Measurements from ENCODE around the gene SLC35F5.

SLC35F5 gene

GRCh38 chr2:113770929-113771328 is 14.5 kb upstream of the SLC35F5 start:
- no peak overlapping the region for H3K4me3 ChIP-seq (ENCODE audit: low read depth, low read length)
- H3K36me3 ChIP-seq (replicated peaks): no peaks in the 10 kb centered on the region
- no peak for TF ChIP-seq CTCF (IDR thresholded peaks at IDR 0.05; ENCODE audit: low read depth, low read length, missing control alignments)
- H3K27me3 ChIP-seq (replicated peaks): no peaks in the 10 kb centered on the region
- in situ Hi-C loops (cut with HindIII; ENCODE audit: low pct_ligation_motif_present, low sequenced_read_pairs): loop anchor here (25.0 kb wide), 1 partner anchor 191 kb away; no protein-coding TSS in a partner anchor
- no peak for DNase-seq
- no peak overlapping the region for H3K27ac ChIP-seq

DNA sequence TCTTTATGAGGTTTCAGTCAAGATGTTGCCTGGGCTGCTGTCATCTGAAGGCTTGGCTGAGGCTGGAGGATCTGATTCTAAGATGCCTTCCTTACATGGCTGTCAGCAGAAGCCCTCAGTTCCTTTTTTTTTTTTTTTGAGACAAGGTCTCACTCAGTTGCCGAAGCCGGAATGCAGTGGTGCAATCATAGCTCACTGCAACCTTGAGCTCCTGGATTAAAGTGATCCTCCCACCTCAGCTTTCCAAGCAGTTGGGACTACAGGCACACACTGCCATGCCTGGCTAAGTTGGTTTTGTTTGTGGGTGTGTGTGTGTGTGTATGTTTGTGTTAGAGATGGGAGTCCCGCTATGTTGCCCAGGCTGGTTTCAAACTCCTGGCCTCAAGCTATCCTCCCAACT is 13.1 kb upstream of the SLC35F5 start:
- no peak overlapping the region for H3K27ac ChIP-seq
- in situ Hi-C loops (cut with HindIII; ENCODE audit: low pct_ligation_motif_present, low sequenced_read_pairs): loop anchor here (25.0 kb wide), 1 partner anchor 193 kb away; no protein-coding TSS in a partner anchor
- no peaks in the 10 kb centered on the region for H3K36me3 ChIP-seq (replicated peaks)
- DNase-seq: no peak
- H3K27me3 ChIP-seq (replicated peaks): no peaks in the 10 kb centered on the region
- no peak for TF ChIP-seq CTCF (IDR thresholded peaks at IDR 0.05; ENCODE audit: low read depth, low read length, missing control alignments)
- H3K4me3 ChIP-seq (ENCODE audit: low read depth, low read length): no peak overlapping the region

DNA sequence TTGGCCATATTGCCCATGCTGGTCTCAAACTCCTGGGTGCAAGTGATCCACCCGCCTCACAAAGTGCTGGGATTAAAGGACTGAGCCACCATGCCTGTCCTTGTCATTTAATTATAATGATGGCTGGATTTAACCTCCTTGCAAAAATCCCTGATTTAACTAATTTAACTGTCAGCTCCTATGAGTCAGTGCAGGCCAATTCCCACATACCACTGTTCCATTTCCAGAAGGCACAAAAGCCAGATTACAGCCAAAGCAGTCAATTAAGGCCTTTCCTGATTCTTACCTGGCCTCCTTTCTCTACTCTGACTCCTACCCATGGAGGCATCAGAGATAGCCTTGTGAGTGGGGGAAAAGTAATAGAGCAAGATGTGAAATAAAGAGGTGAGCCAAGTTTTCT is 12.3 kb upstream of the SLC35F5 start:
- DNase-seq: no peak
- in situ Hi-C loops (cut with HindIII; ENCODE audit: low pct_ligation_motif_present, low sequenced_read_pairs): loop anchor here (25.0 kb wide), 1 partner anchor 194 kb away; no protein-coding TSS in a partner anchor
- no peak for TF ChIP-seq CTCF (IDR thresholded peaks at IDR 0.05; ENCODE audit: low read depth, low read length, missing control alignments)

DNA sequence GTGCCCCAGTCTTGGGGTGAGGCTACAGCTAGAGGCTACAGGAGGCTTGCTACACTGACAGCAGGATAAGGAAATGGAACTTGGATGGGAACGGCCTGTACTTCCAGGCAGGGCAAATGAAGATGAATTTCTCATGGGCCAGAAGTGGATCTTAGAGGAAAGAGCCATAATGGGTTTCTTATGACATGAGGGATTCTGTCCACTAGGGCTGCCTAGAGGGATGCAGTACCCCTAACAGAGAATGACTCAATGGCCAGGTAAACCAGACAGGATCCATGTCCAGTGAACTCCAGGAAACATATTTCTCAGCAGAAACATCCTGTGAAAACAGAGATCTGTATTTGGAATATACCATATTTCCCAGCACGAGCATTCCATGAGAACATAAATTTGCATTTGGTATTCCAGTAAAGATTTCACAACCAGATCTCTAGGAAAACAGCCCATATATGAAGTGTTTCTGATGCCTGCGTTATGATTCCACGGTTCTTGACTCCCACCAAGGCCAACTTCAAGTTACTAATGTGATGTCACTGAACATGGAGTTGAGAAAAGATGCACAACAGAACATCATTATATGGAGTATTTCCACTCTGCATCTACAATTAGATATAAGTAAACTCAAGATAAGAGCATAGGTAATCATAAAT is 11.5 kb upstream of the SLC35F5 start:
- no peak overlapping the region for H3K27ac ChIP-seq
- in situ Hi-C loops (cut with HindIII; ENCODE audit: low pct_ligation_motif_present, low sequenced_read_pairs): loop anchor here (25.0 kb wide), 1 partner anchor 194 kb away; no protein-coding TSS in a partner anchor
- no peaks in the 10 kb centered on the region for H3K27me3 ChIP-seq (replicated peaks)
- TF ChIP-seq CTCF (IDR thresholded peaks at IDR 0.05; ENCODE audit: low read depth, low read length, missing control alignments): peak; percentile 20
- no peaks in the 10 kb centered on the region for H3K36me3 ChIP-seq (replicated peaks)
- DNase-seq: no peak
- no peak overlapping the region for H3K4me3 ChIP-seq (ENCODE audit: low read depth, low read length)

More for the DNA sequence above, 12.3 kb upstream of the SLC35F5 start:
- no peak overlapping the region for H3K4me3 ChIP-seq (ENCODE audit: low read depth, low read length)
- no peaks in the 10 kb centered on the region for H3K36me3 ChIP-seq (replicated peaks)
- H3K27ac ChIP-seq: no peak overlapping the region
- no peaks in the 10 kb centered on the region for H3K27me3 ChIP-seq (replicated peaks)

GRCh38 chr2:113765276-113765675 is 8.8 kb upstream of the SLC35F5 start:
- Histone ChIP-seq H3K4me3 (ENCODE audit: low read depth, low read length) (no peak overlapping the region), H3K27ac (no peak overlapping the region), H3K36me3 (replicated peaks) (no peaks in the 10 kb centered on the region), H3K27me3 (replicated peaks) (no peaks in the 10 kb centered on the region)
- DNase-seq: no peak
- in situ Hi-C loops (cut with HindIII; ENCODE audit: low pct_ligation_motif_present, low sequenced_read_pairs): loop anchor here (25.0 kb wide), 1 partner anchor 197 kb away; no protein-coding TSS in a partner anchor
- TF ChIP-seq CTCF (IDR thresholded peaks at IDR 0.05; ENCODE audit: low read depth, low read length, missing control alignments): no peak

Measured in brain microvascular endothelial cell (primary cell).